ENCODE results near the gene FAM117A.
"Not testable (repeated sequence)": the region's sequence is repeated elsewhere in the genome, so short reads cannot be mapped to it uniquely, and the experiment has no call there.

Gene FAM117A

GRCh38 chr17:49676276-49676868 is 87.6 kb downstream of the FAM117A start:
- DNase-seq, result no peak

GRCh38 chr17:49674507-49674906 is 89.4 kb downstream of the FAM117A start:
- DNase-seq, result no peak

GRCh38 chr17:49673679-49674078 is 90.3 kb downstream of the FAM117A start:
- DNase-seq, result not testable (repeated sequence)

GRCh38 chr17:49670641-49671040 is 93.3 kb downstream of the FAM117A start:
- no peak for DNase-seq

DNA sequence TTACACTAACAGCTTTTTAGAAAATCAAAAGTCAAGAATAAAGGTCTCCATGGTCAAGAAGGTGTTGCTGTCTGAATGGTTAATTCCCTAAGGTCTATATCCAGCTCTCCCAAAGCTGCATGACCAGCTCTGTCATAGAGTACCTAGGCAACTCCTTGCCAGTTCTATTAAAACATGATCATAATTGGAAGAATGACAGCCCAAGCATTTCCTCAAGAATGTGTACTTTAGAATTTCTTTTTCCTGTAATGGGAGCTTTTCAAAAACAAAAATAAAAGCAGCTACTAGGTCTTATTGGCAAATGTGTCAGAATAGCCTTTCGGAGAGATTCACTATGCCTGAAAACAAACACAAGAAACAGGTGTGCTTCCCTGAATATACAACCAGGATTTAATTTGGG is 93.9 kb downstream of the FAM117A start:
- DNase-seq, result no peak

DNA sequence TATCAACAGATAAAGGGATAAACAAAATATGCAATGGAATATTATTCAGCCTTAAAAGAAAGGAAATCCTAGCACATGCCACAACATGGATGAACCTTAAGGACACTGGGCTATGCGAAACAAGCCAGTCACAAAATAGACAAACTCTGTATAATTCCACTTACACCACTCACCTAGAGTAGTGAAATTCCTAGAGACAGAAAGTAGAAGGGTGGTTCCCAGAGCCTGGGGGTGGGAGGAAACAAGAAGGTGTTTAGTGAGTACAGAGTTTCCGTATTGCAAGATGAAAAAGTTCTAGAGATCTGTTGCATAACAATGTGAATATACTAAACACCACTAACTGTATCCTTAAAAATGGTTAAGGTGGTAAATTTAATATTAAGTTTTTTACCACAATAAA is 96.1 kb downstream of the FAM117A start:
- no peak for DNase-seq

DNA sequence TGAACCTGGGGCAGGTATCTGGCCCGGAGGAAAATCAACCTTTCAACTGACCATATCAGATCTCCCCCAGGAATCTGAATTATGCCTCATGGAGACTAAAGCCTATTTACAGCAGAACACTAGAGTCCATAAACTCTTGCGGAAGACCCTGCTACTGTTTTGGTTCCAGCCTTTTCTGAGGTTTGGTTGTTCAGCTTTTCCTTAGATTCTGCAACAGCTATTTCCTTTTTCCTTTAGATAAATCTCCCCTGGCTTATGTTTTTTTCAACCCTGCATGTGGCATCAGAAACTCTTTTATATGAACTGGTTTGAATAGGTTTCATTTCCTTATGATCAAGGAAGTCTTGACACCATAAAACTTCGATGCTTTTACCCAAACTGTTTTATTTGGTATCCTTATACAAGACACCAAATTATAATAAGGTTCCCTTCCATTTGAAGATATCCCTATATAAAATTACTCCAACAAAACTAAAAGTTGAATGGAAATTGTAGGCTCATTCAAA is 99.2 kb downstream of the FAM117A start:
- DNase-seq, result no peak

Measured in NCI-H2107 (cell line).